NB4 (cell line): ENCODE measurements around the gene EFNA2.
"Not testable (repeated sequence)": the region's sequence is repeated elsewhere in the genome, so short reads cannot be mapped to it uniquely, and the experiment has no call there.

Source experiments
- DNase-seq: peaks from one replicate; pipeline ENCODE4 v3.0.0; 2010; ENCODE audit warnings: low read depth
- H3K4me3 ChIP-seq: one replicate; pipeline ENCODE4 v1.5.1; 2011; ENCODE audit warnings: mild to moderate bottlenecking, low read depth, low read length, moderate library complexity
- CTCF ChIP-seq: IDR thresholded peaks from one replicate; pipeline ENCODE4 v1.5.1; 2012; ENCODE audit warnings: low read depth, low read length
- MAX ChIP-seq: IDR thresholded peaks from 2 replicates; pipeline ENCODE4 v1.6.1; 2011; ENCODE audit warnings: low read depth, low read length
- MYC ChIP-seq: IDR thresholded peaks from 2 replicates; pipeline ENCODE4 v1.6.1; 2011; ENCODE audit warnings: low read depth, low read length
- POLR2A ChIP-seq: IDR thresholded peaks from 2 replicates; pipeline ENCODE4 v1.6.1; 2011; ENCODE audit warnings: mild to moderate bottlenecking; ENCODE audit not compliant: insufficient read length; ENCODE audit errors: extremely low read depth

The EFNA2 gene

GRCh38 chr19:1325568-1326294 lies 40.1 kb downstream of the EFNA2 start:
- H3K4me3 ChIP-seq, result no peak overlapping the region
- no peak for DNase-seq
- no peak for TF ChIP-seq MAX
- TF ChIP-seq MYC, result no peak
- no peak for TF ChIP-seq POLR2A
- TF ChIP-seq CTCF, result no peak

- H3K4me3 ChIP-seq, result no peak overlapping the region
- DNase-seq, result no peak
- TF ChIP-seq MAX, result no peak
- TF ChIP-seq CTCF, result no peak
Observed at GRCh38 chr19:1327125-1327524, 41.5 kb downstream of the EFNA2 start.

- DNase-seq, H3K4me3 ChIP-seq: not testable (repeated sequence)
Observed at GRCh38 chr19:1332208-1332607, 46.5 kb downstream of the EFNA2 start.

- no peak for DNase-seq
- TF ChIP-seq MYC (no peak), MAX (no peak)
Observed at GRCh38 chr19:1336079-1336684, 50.5 kb downstream of the EFNA2 start.

GRCh38 chr19:1340681-1341469 lies 55.2 kb downstream of the EFNA2 start:
- no peak for DNase-seq
- TF ChIP-seq CTCF (no peak), POLR2A (no peak), MAX (no peak), MYC (no peak)
- H3K4me3 ChIP-seq, result no peak overlapping the region

More at GRCh38 chr19:1336079-1336684, 50.5 kb downstream of the EFNA2 start:
- H3K4me3 ChIP-seq, result no peak overlapping the region

GRCh38 chr19:1343041-1343440 lies 57.4 kb downstream of the EFNA2 start:
- TF ChIP-seq MAX (no peak), MYC (no peak), POLR2A (no peak), CTCF (no peak)
- no peak for DNase-seq
- no peak overlapping the region for H3K4me3 ChIP-seq
